ENCODE data around the gene NFIC. TPM values are rescaled to one million over a fixed set of nuclear protein-coding genes. Genes with fewer than 3 reads are reported as not detected.

The NFIC gene
- total RNA-seq, 1 donor from 2014 or later = 142 TPM

DNA sequence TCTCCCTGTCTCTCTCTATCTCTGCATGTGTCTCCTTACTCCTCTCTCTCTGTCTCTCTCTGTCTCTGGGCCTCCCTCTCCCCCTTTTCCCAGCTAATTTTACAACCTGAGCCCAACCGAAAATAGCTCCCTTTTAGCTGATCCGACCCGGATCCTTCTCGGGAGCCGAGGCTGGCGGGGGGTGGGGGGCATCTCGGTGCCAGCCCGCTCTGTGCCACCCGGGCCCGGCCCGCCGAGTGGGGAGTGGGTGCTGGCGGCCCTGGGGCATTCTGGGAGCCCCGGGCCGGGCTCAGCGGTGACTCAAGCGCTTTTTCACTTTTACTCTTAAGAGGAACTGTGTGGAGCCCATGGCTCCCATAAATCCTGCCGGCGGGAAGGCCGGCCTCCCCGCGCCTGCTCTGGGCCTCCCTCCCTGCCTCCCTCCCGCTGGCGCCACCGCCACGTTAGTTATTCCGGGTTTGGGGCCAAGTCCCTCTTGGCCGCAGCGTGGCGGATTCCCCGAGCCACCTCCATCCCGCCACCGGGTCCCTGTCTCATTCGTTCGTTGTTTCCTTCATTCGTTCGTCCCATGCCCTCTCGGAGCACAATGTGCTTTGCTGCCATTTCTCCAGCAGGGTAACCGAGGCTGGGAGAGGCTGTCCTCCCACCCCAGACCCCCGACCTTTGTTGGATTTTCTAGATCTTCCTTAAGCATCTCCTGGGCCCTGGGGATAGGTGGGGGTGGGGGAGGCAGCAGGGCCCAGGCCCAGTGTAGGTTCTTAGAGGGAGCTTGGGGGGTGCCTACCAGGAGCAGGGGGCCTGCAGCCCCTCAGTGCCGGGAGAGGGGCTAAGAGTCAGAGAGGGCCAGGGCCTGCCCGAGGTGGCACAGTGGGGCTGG lies 3.2 kb downstream of the NFIC start:
- no peak for DNase-seq (ENCODE audit: extremely low spot score in 2 of 2)
- Histone ChIP-seq H3K27me3 (no peaks in the 10 kb centered on the region), H3K27ac (peak overlapping the region; percentile 100), H3K9me3 (no peaks in the 10 kb centered on the region), H3K36me3 (no peaks in the 10 kb centered on the region), H3K4me3 (peak overlapping the region; percentile 66 to 97), H3K4me1 (peaks cover 94% of the 10 kb centered on the region)
- TF ChIP-seq POLR2A (IDR thresholded peaks at IDR 0.05) (no peak), POLR2AphosphoS5 (IDR thresholded peaks at IDR 0.05; ENCODE audit: insufficient read depth in 1 of 2, low read depth in 1 of 2) (peak; percentile 47 to 79), CTCF (IDR thresholded peaks at IDR 0.05) (peak in 1 of 3 experiments; percentile 10)
- intact Hi-C loops (cut with DNase I) = loop anchor here (5.0 kb wide), 1 partner anchor 33 kb away; no protein-coding TSS in a partner anchor

- Histone ChIP-seq H3K27me3 (no peaks in the 10 kb centered on the region), H3K27ac (peak overlapping the region; percentile 100), H3K9me3 (no peaks in the 10 kb centered on the region), H3K4me3 (peak overlapping the region; percentile 66 to 97), H3K36me3 (no peaks in the 10 kb centered on the region), H3K4me1 (peaks cover 95% of the 10 kb centered on the region)
- intact Hi-C loops (cut with DNase I) = no loop called here
- DNase-seq (ENCODE audit: extremely low spot score in 2 of 2) = no peak
- TF ChIP-seq POLR2AphosphoS5 (IDR thresholded peaks at IDR 0.05; ENCODE audit: insufficient read depth in 1 of 2, low read depth in 1 of 2) (no peak), CTCF (IDR thresholded peaks at IDR 0.05) (peak in 1 of 3 experiments; percentile 32)
Measured at GRCh38 chr19:3370214-3370720, 3.9 kb downstream of the NFIC start.

DNA sequence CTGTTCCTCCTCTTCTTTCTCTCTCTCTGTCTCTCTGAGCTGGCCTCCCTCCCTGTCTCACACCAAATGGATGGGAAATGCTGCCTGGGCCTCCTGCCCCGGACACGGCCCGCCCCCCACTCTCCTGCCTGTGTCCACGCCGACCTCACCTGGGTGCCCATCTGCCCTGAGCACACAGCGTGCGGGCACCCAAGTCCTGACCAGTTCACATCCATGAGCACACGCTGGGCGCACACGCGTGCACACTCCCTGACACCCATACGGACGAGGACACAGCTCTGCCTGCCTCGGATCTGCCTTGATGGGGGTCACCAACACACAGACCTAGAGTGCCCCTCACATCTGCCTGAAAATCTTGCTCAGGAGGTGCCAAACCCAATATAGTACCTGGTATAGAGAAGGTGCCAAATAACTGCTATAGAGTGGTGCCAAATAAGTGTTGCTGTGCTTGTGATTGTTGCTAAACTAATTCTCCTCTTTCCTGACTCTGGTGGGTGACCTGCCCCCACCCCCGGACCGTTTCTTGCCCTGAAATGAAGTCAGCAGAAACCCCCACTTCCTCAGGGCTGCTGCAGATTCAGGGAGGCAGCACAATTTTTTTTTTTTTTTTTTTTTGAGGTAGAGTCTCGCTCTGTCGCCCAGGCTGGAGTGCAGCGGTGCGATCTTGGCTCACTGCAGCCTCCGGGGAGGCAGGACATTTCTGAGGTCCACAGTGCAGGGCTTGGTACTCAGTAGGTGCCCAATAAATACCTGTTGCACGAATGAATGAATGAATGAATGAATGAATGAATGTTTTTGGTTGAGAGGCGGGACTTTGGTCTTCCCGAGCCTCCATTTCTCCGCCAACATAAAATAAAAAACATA lies 4.6 kb downstream of the NFIC start:
- H3K27ac ChIP-seq = peak overlapping the region; percentile 100
- intact Hi-C loops (cut with DNase I) = no loop called here
- TF ChIP-seq POLR2AphosphoS5 (IDR thresholded peaks at IDR 0.05; ENCODE audit: insufficient read depth in 1 of 2, low read depth in 1 of 2) = no peak
- no peak for TF ChIP-seq POLR2A (IDR thresholded peaks at IDR 0.05)
- no peak for TF ChIP-seq CTCF (IDR thresholded peaks at IDR 0.05)
- no peaks in the 10 kb centered on the region for H3K9me3 ChIP-seq
- peaks cover 95% of the 10 kb centered on the region for H3K4me1 ChIP-seq
- no peak for DNase-seq (ENCODE audit: extremely low spot score in 2 of 2)
- H3K27me3 ChIP-seq = no peaks in the 10 kb centered on the region
- peak overlapping the region; percentile 66 to 97 for H3K4me3 ChIP-seq
- no peaks in the 10 kb centered on the region for H3K36me3 ChIP-seq

DNA sequence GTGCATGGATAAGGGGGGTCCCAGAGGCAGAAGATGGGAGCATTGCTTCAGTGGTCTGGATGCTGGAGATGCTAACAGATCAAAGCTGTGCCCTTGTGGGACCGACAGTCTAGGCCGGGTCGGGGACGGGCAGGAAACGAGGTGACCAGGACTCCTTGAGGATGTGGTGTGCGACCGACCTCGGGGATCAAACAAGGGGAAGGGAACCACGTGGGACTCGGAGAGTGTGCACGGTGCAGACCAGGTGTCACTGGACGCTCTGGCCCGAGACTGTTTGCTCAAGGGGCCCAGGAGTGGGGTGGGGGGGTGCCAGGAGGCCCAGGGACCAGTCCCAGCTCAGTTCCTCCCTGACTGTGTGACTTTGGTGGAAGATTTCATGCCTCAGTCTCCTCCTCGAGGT lies 6.0 kb downstream of the NFIC start:
- Histone ChIP-seq H3K4me1 (peaks cover 100% of the 10 kb centered on the region), H3K9me3 (no peaks in the 10 kb centered on the region)
- TF ChIP-seq POLR2A (IDR thresholded peaks at IDR 0.05) = no peak
- TF ChIP-seq CTCF (IDR thresholded peaks at IDR 0.05) = no peak
- no peak for TF ChIP-seq POLR2AphosphoS5 (IDR thresholded peaks at IDR 0.05; ENCODE audit: insufficient read depth in 1 of 2, low read depth in 1 of 2)

More for the DNA sequence above, 6.0 kb downstream of the NFIC start:
- Histone ChIP-seq H3K27ac (peak overlapping the region; percentile 94), H3K36me3 (no peaks in the 10 kb centered on the region), H3K4me3 (no peak overlapping the region), H3K27me3 (no peaks in the 10 kb centered on the region)
- DNase-seq (ENCODE audit: extremely low spot score in 2 of 2) = no peak
- intact Hi-C loops (cut with DNase I) = no loop called here
